ENCODE measurements around the gene COBL. TPM values are rescaled to one million over a fixed set of nuclear protein-coding genes. Genes with fewer than 3 reads are reported as not detected.
A peak's percentile ranks its signal among the peaks of the same experiment; 100 is the strongest.

The COBL gene
- total RNA-seq, 1 experiment from 2014 or later = 49.9 TPM

DNA sequence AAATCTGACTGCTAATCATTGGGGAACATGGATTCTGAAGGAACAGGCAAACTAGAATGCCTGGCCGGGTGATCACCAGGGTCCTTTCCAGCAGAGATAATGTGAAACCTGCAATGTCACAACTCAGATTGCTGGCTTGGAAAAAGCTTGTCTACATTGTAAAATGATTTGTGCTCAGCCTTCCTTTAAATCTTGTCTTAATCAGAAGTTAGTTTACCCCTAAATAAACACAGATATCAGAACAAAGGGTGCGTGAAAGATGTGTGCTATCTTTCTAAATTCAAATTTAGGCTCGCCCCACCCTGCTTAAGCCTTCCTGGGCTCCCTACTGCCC, 26.3 kb downstream of the COBL start:
- DNase-seq = no peak
- CTCF ChIA-PET = no interaction called here
- Mint-ChIP-seq H3K27ac (ENCODE audit: unreplicated experiment) (no peak overlapping the region), H3K4me3 (ENCODE audit: low read depth, unreplicated experiment) (no peak overlapping the region), H3K36me3 (ENCODE audit: insufficient read depth, unreplicated experiment) (no peaks in the 10 kb centered on the region), H3K9me3 (ENCODE audit: low read depth, unreplicated experiment) (no peaks in the 10 kb centered on the region), H3K27me3 (ENCODE audit: unreplicated experiment) (no peaks in the 10 kb centered on the region), H3K4me1 (ENCODE audit: low read depth, unreplicated experiment) (peaks cover 42% of the 10 kb centered on the region)
- no TSS peak for BruUV-seq (replicated peaks)
- intact Hi-C loops (cut with micrococcal nuclease; ENCODE audit: unreplicated experiment) = no loop called here
- TF ChIP-seq, protein P1, sequence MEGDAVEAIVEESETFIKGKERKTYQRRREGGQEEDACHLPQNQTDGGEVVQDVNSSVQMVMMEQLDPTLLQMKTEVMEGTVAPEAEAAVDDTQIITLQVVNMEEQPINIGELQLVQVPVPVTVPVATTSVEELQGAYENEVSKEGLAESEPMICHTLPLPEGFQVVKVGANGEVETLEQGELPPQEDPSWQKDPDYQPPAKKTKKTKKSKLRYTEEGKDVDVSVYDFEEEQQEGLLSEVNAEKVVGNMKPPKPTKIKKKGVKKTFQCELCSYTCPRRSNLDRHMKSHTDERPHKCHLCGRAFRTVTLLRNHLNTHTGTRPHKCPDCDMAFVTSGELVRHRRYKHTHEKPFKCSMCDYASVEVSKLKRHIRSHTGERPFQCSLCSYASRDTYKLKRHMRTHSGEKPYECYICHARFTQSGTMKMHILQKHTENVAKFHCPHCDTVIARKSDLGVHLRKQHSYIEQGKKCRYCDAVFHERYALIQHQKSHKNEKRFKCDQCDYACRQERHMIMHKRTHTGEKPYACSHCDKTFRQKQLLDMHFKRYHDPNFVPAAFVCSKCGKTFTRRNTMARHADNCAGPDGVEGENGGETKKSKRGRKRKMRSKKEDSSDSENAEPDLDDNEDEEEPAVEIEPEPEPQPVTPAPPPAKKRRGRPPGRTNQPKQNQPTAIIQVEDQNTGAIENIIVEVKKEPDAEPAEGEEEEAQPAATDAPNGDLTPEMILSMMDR (IDR thresholded peaks at IDR 0.05; ENCODE audit: unreplicated experiment) = no peak

DNA sequence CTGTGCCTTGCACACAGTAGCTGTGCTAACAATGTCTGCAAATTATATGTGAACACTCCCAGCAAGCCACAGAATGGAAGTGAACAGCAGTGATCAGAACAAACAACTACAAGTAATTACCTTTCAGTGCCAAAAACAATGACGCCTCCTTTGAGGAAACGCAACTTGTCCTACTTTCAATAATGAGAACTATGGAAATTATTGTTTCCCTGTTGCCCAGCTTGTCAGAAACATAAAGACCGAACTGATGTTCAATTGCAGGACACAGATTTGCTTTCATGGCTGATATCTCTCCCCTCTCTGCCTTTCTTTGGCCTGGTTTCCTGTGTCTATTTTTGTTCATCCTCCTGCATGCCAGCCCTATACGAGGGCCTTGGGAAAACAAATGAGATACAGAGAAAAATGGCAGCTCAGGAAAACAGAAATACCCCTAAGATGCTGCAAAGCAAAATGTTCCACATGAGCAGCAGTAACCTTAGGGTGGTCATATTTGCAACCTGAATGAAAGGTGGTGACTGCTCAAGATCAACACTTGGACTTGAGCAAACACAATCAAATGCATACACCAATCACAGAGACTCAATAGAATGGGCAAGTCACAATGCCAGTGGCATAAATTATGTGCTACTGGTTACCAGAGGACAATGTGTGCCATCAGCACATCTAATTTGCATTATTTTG, 26.8 kb downstream of the COBL start:
- DNase-seq = no peak
- H3K27me3 Mint-ChIP-seq (ENCODE audit: unreplicated experiment) = no peaks in the 10 kb centered on the region
- H3K27ac Mint-ChIP-seq (ENCODE audit: unreplicated experiment) = peak overlapping the region; percentile 38
- H3K4me1 Mint-ChIP-seq (ENCODE audit: low read depth, unreplicated experiment) = peaks cover 42% of the 10 kb centered on the region
- CTCF ChIA-PET = interaction anchor here (1.0 kb wide), 1 partner anchor 26 kb away, joined by 3 read pairs; no protein-coding TSS in a partner anchor
- H3K4me3 Mint-ChIP-seq (ENCODE audit: low read depth, unreplicated experiment) = peak overlapping the region; percentile 8
- BruUV-seq (replicated peaks) = no TSS peak
- TF ChIP-seq, protein P1 (IDR thresholded peaks at IDR 0.05; ENCODE audit: unreplicated experiment) = no peak
- H3K36me3 Mint-ChIP-seq (ENCODE audit: insufficient read depth, unreplicated experiment) = no peaks in the 10 kb centered on the region
- H3K9me3 Mint-ChIP-seq (ENCODE audit: low read depth, unreplicated experiment) = no peaks in the 10 kb centered on the region
- intact Hi-C loops (cut with micrococcal nuclease; ENCODE audit: unreplicated experiment) = no loop called here

DNA sequence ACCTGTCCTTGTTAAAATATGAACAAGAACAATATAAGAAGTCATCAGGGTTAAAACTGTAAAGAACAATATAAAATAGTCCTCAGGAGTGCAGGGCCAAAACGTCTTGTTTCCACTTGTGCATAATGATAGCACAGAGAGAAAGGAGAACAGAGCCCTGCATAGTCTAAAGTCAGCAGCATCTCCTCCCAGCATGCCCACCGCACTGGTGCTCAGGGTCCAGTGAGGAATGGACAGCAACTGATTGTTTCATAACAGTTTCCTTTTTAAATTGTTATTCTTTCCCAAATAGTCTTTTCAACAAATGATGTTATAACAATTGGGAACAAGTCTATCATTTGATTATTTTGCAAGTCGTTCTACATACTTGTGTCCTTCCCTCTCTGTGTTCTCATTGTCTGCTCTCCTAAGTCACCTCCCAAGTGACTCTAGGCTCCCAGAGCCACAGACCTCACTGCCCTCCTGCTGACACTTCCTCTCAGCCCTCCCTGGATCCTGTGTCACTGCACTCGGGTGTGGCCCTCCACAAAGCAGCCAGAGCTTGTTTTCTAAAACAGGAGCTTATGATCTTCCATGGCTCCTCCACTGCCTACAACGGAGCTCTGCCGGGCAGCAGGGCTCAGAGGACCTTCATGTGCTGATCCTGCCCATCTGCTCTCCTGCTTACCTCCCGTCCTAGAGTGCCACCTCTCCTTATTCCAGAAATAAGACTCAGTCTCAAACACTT, 27.6 kb downstream of the COBL start:
- peaks cover 42% of the 10 kb centered on the region for H3K4me1 Mint-ChIP-seq (ENCODE audit: low read depth, unreplicated experiment)
- CTCF ChIA-PET = interaction anchor here (1.0 kb wide), 1 partner anchor 25 kb away, joined by 3 read pairs; no protein-coding TSS in a partner anchor
- H3K4me3 Mint-ChIP-seq (ENCODE audit: low read depth, unreplicated experiment) = peak overlapping the region; percentile 8
- intact Hi-C loops (cut with micrococcal nuclease; ENCODE audit: unreplicated experiment) = no loop called here
- H3K27ac Mint-ChIP-seq (ENCODE audit: unreplicated experiment) = peak overlapping the region; percentile 38
- no peaks in the 10 kb centered on the region for H3K36me3 Mint-ChIP-seq (ENCODE audit: insufficient read depth, unreplicated experiment)
- TF ChIP-seq, protein P1 (IDR thresholded peaks at IDR 0.05; ENCODE audit: unreplicated experiment) = no peak
- no peaks in the 10 kb centered on the region for H3K27me3 Mint-ChIP-seq (ENCODE audit: unreplicated experiment)
- H3K9me3 Mint-ChIP-seq (ENCODE audit: low read depth, unreplicated experiment) = no peaks in the 10 kb centered on the region
- peak; percentile 32 for DNase-seq
- no TSS peak for BruUV-seq (replicated peaks)

DNA sequence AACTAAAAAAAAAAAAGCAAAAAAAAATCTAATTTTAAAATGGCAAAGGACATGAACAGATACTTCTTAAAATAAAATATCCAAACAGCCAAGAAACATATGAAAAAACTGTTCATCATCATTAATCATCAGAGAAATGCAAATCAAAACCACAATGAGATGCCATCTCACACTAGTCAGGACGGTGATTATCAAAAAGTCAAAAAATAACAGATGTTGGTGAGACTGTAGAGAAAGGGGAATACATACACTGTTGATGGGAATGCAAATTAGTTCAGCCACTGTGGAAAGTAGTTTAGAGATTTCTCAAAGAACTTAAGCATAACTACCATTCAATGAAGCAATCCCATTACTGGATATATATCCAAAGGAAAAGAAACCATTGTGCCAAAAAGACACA, 30.2 kb downstream of the COBL start:
- DNase-seq = no peak
- no peaks in the 10 kb centered on the region for H3K36me3 Mint-ChIP-seq (ENCODE audit: insufficient read depth, unreplicated experiment)
- TF ChIP-seq, protein P1 (IDR thresholded peaks at IDR 0.05; ENCODE audit: unreplicated experiment) = no peak
- CTCF ChIA-PET = no interaction called here
- H3K27me3 Mint-ChIP-seq (ENCODE audit: unreplicated experiment) = no peaks in the 10 kb centered on the region
- BruUV-seq (replicated peaks) = no TSS peak
- no peaks in the 10 kb centered on the region for H3K9me3 Mint-ChIP-seq (ENCODE audit: low read depth, unreplicated experiment)
- peaks cover 28% of the 10 kb centered on the region for H3K4me1 Mint-ChIP-seq (ENCODE audit: low read depth, unreplicated experiment)
- no peak overlapping the region for H3K27ac Mint-ChIP-seq (ENCODE audit: unreplicated experiment)
- no peak overlapping the region for H3K4me3 Mint-ChIP-seq (ENCODE audit: low read depth, unreplicated experiment)
- intact Hi-C loops (cut with micrococcal nuclease; ENCODE audit: unreplicated experiment) = no loop called here

Data from Calu3 (cell line).